H9 (cell line): ENCODE data around the gene THSD1. TPM values are rescaled to one million over a fixed set of nuclear protein-coding genes. Genes with fewer than 3 reads are reported as not detected.
"Not testable (repeated sequence)": the region's sequence is repeated elsewhere in the genome, so short reads cannot be mapped to it uniquely, and the experiment has no call there.

ENCODE experiments used
- DNase-seq: peaks from one replicate; pipeline ENCODE4 v3.0.0-alpha.2; 2017
- H2AFZ ChIP-seq: one replicate; pipeline ENCODE4 v1.6.1; 2013; ENCODE audit warnings: mild to moderate bottlenecking, low read length, control low read depth, moderate library complexity
- H2AK5ac ChIP-seq: 2 replicates; pipeline ENCODE4 v1.6.1; 2013; ENCODE audit warnings: low read length, control low read depth, mixed read lengths; ENCODE audit not compliant: insufficient read length
- H2BK120ac ChIP-seq: one replicate; pipeline ENCODE4 v1.6.1; 2013; ENCODE audit warnings: low read depth, mild to moderate bottlenecking, low read length, control low read depth, inconsistent platforms; ENCODE audit not compliant: poor library complexity, severe bottlenecking
- H2BK12ac ChIP-seq: 2 replicates; pipeline ENCODE4 v1.6.1; 2013; ENCODE audit warnings: low read length, control low read depth, mixed read lengths, low read depth; ENCODE audit not compliant: insufficient read length
- H2BK15ac ChIP-seq: 2 replicates; pipeline ENCODE4 v1.6.1; 2013; ENCODE audit warnings: low read depth, low read length, control low read depth
- H2BK20ac ChIP-seq: one replicate; pipeline ENCODE4 v1.6.1; 2013; ENCODE audit warnings: low read depth, mild to moderate bottlenecking, low read length, control low read depth, inconsistent platforms; ENCODE audit not compliant: poor library complexity, severe bottlenecking
- H2BK5ac ChIP-seq: 2 replicates; pipeline ENCODE4 v1.6.1; 2013; ENCODE audit warnings: low read length, control low read depth, mixed read lengths; ENCODE audit not compliant: insufficient read length
- H3K14ac ChIP-seq: 2 replicates; pipeline ENCODE4 v1.6.1; 2013; ENCODE audit warnings: low read length, control low read depth; ENCODE audit not compliant: insufficient read depth
- H3K18ac ChIP-seq: 2 replicates; pipeline ENCODE4 v1.6.1; 2013; ENCODE audit warnings: low read depth, mild to moderate bottlenecking, mixed read lengths, low read length, control low read depth; ENCODE audit not compliant: insufficient read length
- H3K23ac ChIP-seq: 2 replicates; pipeline ENCODE4 v1.6.1; 2013; ENCODE audit warnings: low read length, control low read depth, mixed read lengths, low read depth; ENCODE audit not compliant: insufficient read length
- H3K23me2 ChIP-seq: 2 replicates; pipeline ENCODE4 v1.6.1; 2013; ENCODE audit warnings: low read depth, mild to moderate bottlenecking, mixed read lengths, low read length, control low read depth; ENCODE audit not compliant: insufficient read length, poor library complexity, severe bottlenecking
- H3K27ac ChIP-seq: 2 replicates; pipeline ENCODE4 v1.5.1; 2013; ENCODE audit warnings: low read length, control low read depth, mixed read lengths, low read depth; ENCODE audit not compliant: insufficient read length
- H3K27me3 ChIP-seq: 2 replicates; pipeline ENCODE4 v1.6.1; 2013; ENCODE audit warnings: low read length, control low read depth, inconsistent platforms; ENCODE audit not compliant: insufficient read depth
- H3K4ac ChIP-seq: 2 replicates; pipeline ENCODE4 v1.6.1; 2013; ENCODE audit warnings: low read depth, mild to moderate bottlenecking, control low read depth, inconsistent platforms, low read length, moderate library complexity
- H3K4me1 ChIP-seq: 2 replicates; pipeline ENCODE4 v1.6.1; 2013; ENCODE audit warnings: low read length, control low read depth, inconsistent platforms; ENCODE audit not compliant: insufficient read depth
- H3K4me2 ChIP-seq: 2 replicates; pipeline ENCODE4 v1.6.1; 2013; ENCODE audit warnings: low read length, control low read depth, mixed read lengths; ENCODE audit not compliant: insufficient read length, insufficient read depth
- H3K56ac ChIP-seq: 2 replicates; pipeline ENCODE4 v1.6.1; 2013; ENCODE audit warnings: low read depth, mild to moderate bottlenecking, mixed read lengths, low read length, control low read depth; ENCODE audit not compliant: insufficient read length
- H3K79me1 ChIP-seq: 2 replicates; pipeline ENCODE4 v1.6.1; 2013; ENCODE audit warnings: low read depth, mild to moderate bottlenecking, moderate library complexity, low read length, control low read depth, inconsistent platforms; ENCODE audit not compliant: insufficient read depth, poor library complexity, severe bottlenecking
- H3K79me2 ChIP-seq: 2 replicates; pipeline ENCODE4 v1.6.1; 2013; ENCODE audit warnings: low read length, control low read depth, inconsistent platforms; ENCODE audit not compliant: insufficient read depth
- H3K9ac ChIP-seq: 2 replicates; pipeline ENCODE4 v1.6.1; 2013; ENCODE audit warnings: low read length, control low read depth, mixed read lengths; ENCODE audit not compliant: insufficient read length; ENCODE audit errors: extremely low read depth
- H3K9me3 ChIP-seq: one replicate; pipeline ENCODE4 v1.6.1; 2013; ENCODE audit warnings: low read depth, low read length, inconsistent platforms; ENCODE audit not compliant: control insufficient read depth
- H3T11ph ChIP-seq: one replicate; pipeline ENCODE4 v1.6.1; 2013; ENCODE audit warnings: mild to moderate bottlenecking, low read length, control low read depth, inconsistent platforms
- H4K20me1 ChIP-seq: one replicate; pipeline ENCODE4 v1.6.1; 2013; ENCODE audit not compliant: control insufficient read depth, insufficient read length, insufficient read depth
- H4K5ac ChIP-seq: 2 replicates; pipeline ENCODE4 v1.6.1; 2013; ENCODE audit warnings: low read depth, mild to moderate bottlenecking, mixed read lengths, low read length, control low read depth; ENCODE audit not compliant: insufficient read length
- H4K8ac ChIP-seq: replicated peaks from 2 replicates; pipeline ENCODE4 v1.6.1; 2013; ENCODE audit warnings: low read length, control low read depth, mixed read lengths, low read depth; ENCODE audit not compliant: insufficient read length
- H4K91ac ChIP-seq: 2 replicates; pipeline ENCODE4 v1.6.1; 2013; ENCODE audit warnings: low read depth, mild to moderate bottlenecking, moderate library complexity, mixed read lengths, low read length, control low read depth; ENCODE audit not compliant: insufficient read length
- H3K27ac Mint-ChIP-seq, 3 experiments: 2 replicates in 2 of 3; 3 replicates in 1 of 3; pipeline ENCODE4 v1.8.0; 2020 to 2021; ENCODE audit warnings: mixed read lengths in 3 of 3, mild to moderate bottlenecking in 1 of 3, moderate library complexity in 1 of 3
- H3K27me3 Mint-ChIP-seq: 2 replicates; pipeline ENCODE4 v1.8.0; 2021; ENCODE audit warnings: low read depth, mild to moderate bottlenecking, moderate library complexity, mixed read lengths
- H3K36me3 Mint-ChIP-seq, 3 experiments: 2 replicates in 2 of 3; 3 replicates in 1 of 3; pipeline ENCODE4 v1.8.0; 2020 to 2021; ENCODE audit warnings: low read depth in 3 of 3, mixed read lengths in 3 of 3; ENCODE audit not compliant: insufficient read depth in 1 of 3
- H3K4me1 Mint-ChIP-seq, 2 experiments: 2 replicates each; pipeline ENCODE4 v1.8.0; 2020; ENCODE audit warnings: mixed read lengths in 2 of 2
- H3K4me3 Mint-ChIP-seq, 2 experiments: 2 replicates in 1 of 2; 3 replicates in 1 of 2; pipeline ENCODE4 v1.8.0; 2020 to 2021; ENCODE audit warnings: mild to moderate bottlenecking in 2 of 2, mixed read lengths in 2 of 2, moderate library complexity in 1 of 2
- H3K9me3 Mint-ChIP-seq, 2 experiments: 2 replicates in 1 of 2; 3 replicates in 1 of 2; pipeline ENCODE4 v1.8.0; 2020; ENCODE audit warnings: mild to moderate bottlenecking in 2 of 2, mixed read lengths in 2 of 2, moderate library complexity in 1 of 2
- CTCF ChIP-seq: fragments of 200-600 bp; sonication (generic); conservative IDR thresholded peaks from 3 replicates; pipeline ENCODE4 v1.8.0; 2021; ENCODE audit warnings: antibody characterized with exemption, mild to moderate bottlenecking
- WGBS: extraction: QIAGEN DNeasy Blood & Tissue Kit; methylation state at CpG from one replicate; pipeline ENCODE4 v1.1.7; 2013; ENCODE audit warnings: missing lambda C conversion rate, low lambda C conversion rate, mixed read lengths; ENCODE audit not compliant: insufficient read length; ENCODE audit errors: extremely low coverage; 5-methylcytosine and 5-hydroxymethylcytosine counted together
- total RNA-seq: library from RNA; stranded (reverse); gene quantifications from 2 replicates; pipeline ENCODE4 v1.2.1, GENCODE V29; 2021

THSD1 gene
- total RNA-seq, 1 experiment from 2014 or later = 0.22 TPM

GRCh38 chr13:52374389-52374788, 31.6 kb downstream of the THSD1 start:
- Mint-ChIP-seq H3K27ac (no peak overlapping the region), H3K36me3 (no peaks in the 10 kb centered on the region; a peak in 1 of 7 replicates), H3K4me1 (peaks cover 10 to 15% of the 10 kb centered on the region in 2 experiments), H3K9me3 (no peaks in the 10 kb centered on the region), H3K27me3 (no peaks in the 10 kb centered on the region), H3K4me3 (no peak overlapping the region)
- Histone ChIP-seq H3K56ac (no peak overlapping the region), H4K5ac (no peak overlapping the region), H3K23me2 (no peaks in the 10 kb centered on the region), H2AK5ac (no peak overlapping the region), H4K8ac (no peak overlapping the region), H2BK120ac (no peak overlapping the region), H3K4ac (no peak overlapping the region), H3K14ac (no peak overlapping the region), H3K23ac (no peak overlapping the region), H3K79me1 (no peaks in the 10 kb centered on the region), H4K91ac (no peak overlapping the region), H2BK20ac (no peak overlapping the region), H2BK12ac (no peak overlapping the region), H3K4me2 (no peak overlapping the region), H3K27me3 (no peaks in the 10 kb centered on the region), H3K9me3 (no peaks in the 10 kb centered on the region), H3K27ac (no peak overlapping the region), H3K9ac (no peak overlapping the region), H3K79me2 (no peaks in the 10 kb centered on the region), H2BK15ac (no peak overlapping the region), H3K18ac (no peak overlapping the region), H4K20me1 (no peaks in the 10 kb centered on the region), H3T11ph (no peak overlapping the region), H2AFZ (no peak overlapping the region), H2BK5ac (no peak overlapping the region), H3K4me1 (no peaks in the 10 kb centered on the region)
- no CpG with 5 or more reads among the region's 4 CpGs for WGBS
- no peak for TF ChIP-seq CTCF
- no peak for DNase-seq

GRCh38 chr13:52373277-52373676, 32.7 kb downstream of the THSD1 start:
- H3K4ac ChIP-seq, H3K9ac ChIP-seq, DNase-seq, H3K9me3 ChIP-seq, H4K91ac ChIP-seq, H2AK5ac ChIP-seq, H4K5ac ChIP-seq, H4K20me1 ChIP-seq, H2AFZ ChIP-seq, H3K9me3 Mint-ChIP-seq, H3K36me3 Mint-ChIP-seq, H3K14ac ChIP-seq, H2BK5ac ChIP-seq, H3K23me2 ChIP-seq, H3K27ac ChIP-seq, H3K27ac Mint-ChIP-seq, H3K27me3 Mint-ChIP-seq, H3K4me3 Mint-ChIP-seq, H2BK120ac ChIP-seq, H3K27me3 ChIP-seq, H3K79me2 ChIP-seq, H3K4me1 ChIP-seq, H3K56ac ChIP-seq, H3K18ac ChIP-seq, H2BK12ac ChIP-seq, H3K23ac ChIP-seq, H2BK20ac ChIP-seq, H3K4me2 ChIP-seq, H4K8ac ChIP-seq, H3T11ph ChIP-seq, H2BK15ac ChIP-seq, H3K79me1 ChIP-seq: not testable (repeated sequence)
- WGBS = no CpG with 5 or more reads among the region's 1 CpG
- H3K4me1 Mint-ChIP-seq = peaks cover 10 to 15% of the 10 kb centered on the region in 2 experiments
